Gastroesophageal sphincter (tissue), 3 donors: ENCODE data around the gene TCF12.

Experiments used
- CTCF ChIP-seq, 4 experiments: fragments of 200-600 bp in 2 of 4; fragments of 450-650 bp in 2 of 4; sonication (generic) in 1 of 4; IDR thresholded peaks; one replicate each; pipeline ENCODE4 v1.5.1; 2017 to 2019; ENCODE audit warnings: antibody characterized with exemption in 4 of 4, mild to moderate bottlenecking in 2 of 4, moderate library complexity in 2 of 4
- POLR2A ChIP-seq, 2 donors: fragments of 450-650 bp; IDR thresholded peaks; one replicate each; pipeline ENCODE4 v1.6.1; 2017; ENCODE audit warnings: antibody characterized with exemption in 2 of 2, mild to moderate bottlenecking in 2 of 2, moderate library complexity in 1 of 2
- POLR2AphosphoS5 ChIP-seq: sonication (generic); formaldehyde crosslinking; IDR thresholded peaks from one replicate; pipeline ENCODE4 v1.6.1; 2017; ENCODE audit warnings: antibody characterized with exemption

- TF ChIP-seq POLR2AphosphoS5 (no peak), CTCF (IDR thresholded peaks at IDR 0.05) (no peak), POLR2A (IDR thresholded peaks at IDR 0.05) (no peak)
These were observed 360.0 kb downstream of the TCF12 start for GRCh38 chr15:57278439-57278838.
